Measurements from ENCODE around the gene GNPTG. TPM values are rescaled to one million over a fixed set of nuclear protein-coding genes. Genes with fewer than 3 reads are reported as not detected.

GNPTG gene
- total and polyA plus RNA-seq, 2 of the 13 experiments (the other 11 are each of a cell fraction or from before 2014, with no cell fraction given), result 22.7 to 71.1 TPM

GRCh38 chr16:1392826-1393225 lies 41.1 kb downstream of the GNPTG start (continued):
- TF ChIP-seq CBFB (CRISPR knock-in tag; IDR thresholded peaks at IDR 0.05) (no peak), NONO (IDR thresholded peaks at IDR 0.05) (no peak), NONO (CRISPR knock-in tag; conservative IDR thresholded peaks at IDR 0.05) (no peak)
- TF ChIP-seq, protein P1, sequence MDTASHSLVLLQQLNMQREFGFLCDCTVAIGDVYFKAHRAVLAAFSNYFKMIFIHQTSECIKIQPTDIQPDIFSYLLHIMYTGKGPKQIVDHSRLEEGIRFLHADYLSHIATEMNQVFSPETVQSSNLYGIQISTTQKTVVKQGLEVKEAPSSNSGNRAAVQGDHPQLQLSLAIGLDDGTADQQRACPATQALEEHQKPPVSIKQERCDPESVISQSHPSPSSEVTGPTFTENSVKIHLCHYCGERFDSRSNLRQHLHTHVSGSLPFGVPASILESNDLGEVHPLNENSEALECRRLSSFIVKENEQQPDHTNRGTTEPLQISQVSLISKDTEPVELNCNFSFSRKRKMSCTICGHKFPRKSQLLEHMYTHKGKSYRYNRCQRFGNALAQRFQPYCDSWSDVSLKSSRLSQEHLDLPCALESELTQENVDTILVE (CRISPR knock-in tag; IDR thresholded peaks at IDR 0.05), result no peak

DNA sequence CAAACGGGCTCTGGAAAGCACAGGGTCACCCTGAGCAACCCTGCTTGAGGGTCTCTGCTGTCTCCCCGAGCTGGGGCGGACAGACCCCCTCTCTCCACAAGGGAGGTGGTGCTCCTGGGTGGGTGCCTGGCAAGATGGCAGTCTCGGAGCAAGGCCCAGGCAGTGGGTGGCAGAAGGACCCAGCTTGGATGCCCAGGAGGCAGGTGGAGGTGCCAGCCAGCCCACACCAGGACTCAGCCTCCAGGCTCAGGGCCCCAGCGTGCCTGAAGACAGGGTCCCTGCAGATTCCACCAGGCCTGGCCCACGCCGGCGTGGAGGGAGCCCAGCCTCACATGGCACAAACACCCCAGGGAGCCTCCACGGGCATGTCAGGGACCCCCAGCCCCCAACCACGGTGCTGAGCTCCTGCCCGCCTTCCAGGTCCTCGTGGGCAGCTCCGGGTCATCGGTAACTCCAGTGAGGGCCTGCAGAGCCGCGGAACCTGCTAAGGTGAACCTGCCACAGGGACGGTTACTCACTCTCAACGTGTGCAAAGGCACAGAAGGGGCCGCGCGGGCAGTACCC lies 42.0 kb downstream of the GNPTG start:
- ChIA-PET CTCF (ENCODE audit: low intra/inter-chr PET ratio, low total read pairs) (no interaction called here), POLR2A (no interaction called here)
- Histone ChIP-seq H3K9ac (ENCODE audit: insufficient read depth, low read depth, low read length) (no peak overlapping the region), H3K27me3 (ENCODE audit: control insufficient read depth in 1 of 2, insufficient read depth in 2 of 2, low read length in 2 of 2) (no peaks in the 10 kb centered on the region), H3K4me3 (replicated peaks in 1 of 3; ENCODE audit: insufficient read depth in 1 of 3, low read depth in 2 of 3, low read length in 3 of 3) (no peak overlapping the region), H3K4me1 (ENCODE audit: insufficient read depth, low read length) (no peaks in the 10 kb centered on the region), H3K79me2 (ENCODE audit: insufficient read depth, low read length) (no peaks in the 10 kb centered on the region), H2AFZ (ENCODE audit: low read length) (no peak overlapping the region), H3K4me2 (ENCODE audit: low read depth, low read length) (no peak overlapping the region), H4K20me1 (ENCODE audit: insufficient read depth, low read length) (no peaks in the 10 kb centered on the region), H3K36me3 (replicated peaks in 1 of 2; ENCODE audit: control insufficient read depth in 1 of 2, insufficient read depth in 2 of 2, low read length in 2 of 2) (peaks cover 2 to 4% of the 10 kb centered on the region in 2 experiments; a peak in 3 of 5 replicates), H3K27ac (ENCODE audit: extremely low read length, insufficient read depth, low read length) (no peak overlapping the region), H3K9me3 (ENCODE audit: low read length) (no peaks in the 10 kb centered on the region)
- 95% methylated on average over 12 of the region's 21 CpGs for WGBS (ENCODE audit: low lambda C conversion rate)
- ATAC-seq (no peak), DNase-seq (ENCODE audit: low spot score) (no peak), FAIRE-seq (no peak)
- BruUV-seq (replicated peaks), result no TSS peak
- intact Hi-C loops (cut with micrococcal nuclease; ENCODE audit: unreplicated experiment), result no loop called here
- in situ Hi-C loops (cut with HindIII; ENCODE audit: extremely low pct_ligation_motif_present, low pct_unique_long_range_greater_than_20kb), result no loop called here
- TF ChIP-seq ZNF468 (CRISPR knock-in tag; IDR thresholded peaks at IDR 0.05) (no peak), ZFP41 (CRISPR knock-in tag; IDR thresholded peaks at IDR 0.05; ENCODE audit: borderline replicate concordance) (no peak), AKAP8 (CRISPR knock-in tag; IDR thresholded peaks at IDR 0.05) (no peak), ZNF337 (CRISPR knock-in tag; IDR thresholded peaks at IDR 0.05; ENCODE audit: borderline replicate concordance, low read depth) (no peak), ZNF234 (CRISPR knock-in tag; conservative IDR thresholded peaks at IDR 0.05) (no peak)
- TF ChIP-seq, protein P2, sequence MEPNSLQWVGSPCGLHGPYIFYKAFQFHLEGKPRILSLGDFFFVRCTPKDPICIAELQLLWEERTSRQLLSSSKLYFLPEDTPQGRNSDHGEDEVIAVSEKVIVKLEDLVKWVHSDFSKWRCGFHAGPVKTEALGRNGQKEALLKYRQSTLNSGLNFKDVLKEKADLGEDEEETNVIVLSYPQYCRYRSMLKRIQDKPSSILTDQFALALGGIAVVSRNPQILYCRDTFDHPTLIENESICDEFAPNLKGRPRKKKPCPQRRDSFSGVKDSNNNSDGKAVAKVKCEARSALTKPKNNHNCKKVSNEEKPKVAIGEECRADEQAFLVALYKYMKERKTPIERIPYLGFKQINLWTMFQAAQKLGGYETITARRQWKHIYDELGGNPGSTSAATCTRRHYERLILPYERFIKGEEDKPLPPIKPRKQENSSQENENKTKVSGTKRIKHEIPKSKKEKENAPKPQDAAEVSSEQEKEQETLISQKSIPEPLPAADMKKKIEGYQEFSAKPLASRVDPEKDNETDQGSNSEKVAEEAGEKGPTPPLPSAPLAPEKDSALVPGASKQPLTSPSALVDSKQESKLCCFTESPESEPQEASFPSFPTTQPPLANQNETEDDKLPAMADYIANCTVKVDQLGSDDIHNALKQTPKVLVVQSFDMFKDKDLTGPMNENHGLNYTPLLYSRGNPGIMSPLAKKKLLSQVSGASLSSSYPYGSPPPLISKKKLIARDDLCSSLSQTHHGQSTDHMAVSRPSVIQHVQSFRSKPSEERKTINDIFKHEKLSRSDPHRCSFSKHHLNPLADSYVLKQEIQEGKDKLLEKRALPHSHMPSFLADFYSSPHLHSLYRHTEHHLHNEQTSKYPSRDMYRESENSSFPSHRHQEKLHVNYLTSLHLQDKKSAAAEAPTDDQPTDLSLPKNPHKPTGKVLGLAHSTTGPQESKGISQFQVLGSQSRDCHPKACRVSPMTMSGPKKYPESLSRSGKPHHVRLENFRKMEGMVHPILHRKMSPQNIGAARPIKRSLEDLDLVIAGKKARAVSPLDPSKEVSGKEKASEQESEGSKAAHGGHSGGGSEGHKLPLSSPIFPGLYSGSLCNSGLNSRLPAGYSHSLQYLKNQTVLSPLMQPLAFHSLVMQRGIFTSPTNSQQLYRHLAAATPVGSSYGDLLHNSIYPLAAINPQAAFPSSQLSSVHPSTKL (CRISPR knock-in tag; IDR thresholded peaks at IDR 0.05), result no peak
- TF ChIP-seq, protein P3, sequence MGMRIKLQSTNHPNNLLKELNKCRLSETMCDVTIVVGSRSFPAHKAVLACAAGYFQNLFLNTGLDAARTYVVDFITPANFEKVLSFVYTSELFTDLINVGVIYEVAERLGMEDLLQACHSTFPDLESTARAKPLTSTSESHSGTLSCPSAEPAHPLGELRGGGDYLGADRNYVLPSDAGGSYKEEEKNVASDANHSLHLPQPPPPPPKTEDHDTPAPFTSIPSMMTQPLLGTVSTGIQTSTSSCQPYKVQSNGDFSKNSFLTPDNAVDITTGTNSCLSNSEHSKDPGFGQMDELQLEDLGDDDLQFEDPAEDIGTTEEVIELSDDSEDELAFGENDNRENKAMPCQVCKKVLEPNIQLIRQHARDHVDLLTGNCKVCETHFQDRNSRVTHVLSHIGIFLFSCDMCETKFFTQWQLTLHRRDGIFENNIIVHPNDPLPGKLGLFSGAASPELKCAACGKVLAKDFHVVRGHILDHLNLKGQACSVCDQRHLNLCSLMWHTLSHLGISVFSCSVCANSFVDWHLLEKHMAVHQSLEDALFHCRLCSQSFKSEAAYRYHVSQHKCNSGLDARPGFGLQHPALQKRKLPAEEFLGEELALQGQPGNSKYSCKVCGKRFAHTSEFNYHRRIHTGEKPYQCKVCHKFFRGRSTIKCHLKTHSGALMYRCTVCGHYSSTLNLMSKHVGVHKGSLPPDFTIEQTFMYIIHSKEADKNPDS (CRISPR knock-in tag; IDR thresholded peaks at IDR 0.05), result no peak
- TF ChIP-seq, protein P4, sequence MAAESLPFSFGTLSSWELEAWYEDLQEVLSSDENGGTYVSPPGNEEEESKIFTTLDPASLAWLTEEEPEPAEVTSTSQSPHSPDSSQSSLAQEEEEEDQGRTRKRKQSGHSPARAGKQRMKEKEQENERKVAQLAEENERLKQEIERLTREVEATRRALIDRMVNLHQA (CRISPR knock-in tag; IDR thresholded peaks at IDR 0.05), result no peak
